ENCODE measurements around the gene HBQ1.
"Not testable (repeated sequence)": the region's sequence is repeated elsewhere in the genome, so short reads cannot be mapped to it uniquely, and the experiment has no call there.

The HBQ1 gene

GRCh38 chr16:167122-167690, 13.1 kb upstream of the HBQ1 start:
- no peak for TF ChIP-seq CTCF (IDR thresholded peaks at IDR 0.05; ENCODE audit: borderline replicate concordance, insufficient read depth, low read depth, low read length)
- H3K4me3 ChIP-seq (ENCODE audit: low read depth, low read length): no peak overlapping the region

GRCh38 chr16:168424-168823, 11.8 kb upstream of the HBQ1 start:
- no peak overlapping the region for H3K4me3 ChIP-seq (ENCODE audit: low read depth, low read length)
- no peak for TF ChIP-seq CTCF (IDR thresholded peaks at IDR 0.05; ENCODE audit: borderline replicate concordance, insufficient read depth, low read depth, low read length)

GRCh38 chr16:169014-169413, 11.2 kb upstream of the HBQ1 start:
- no peak overlapping the region for H3K4me3 ChIP-seq (ENCODE audit: low read depth, low read length)
- no peak for TF ChIP-seq CTCF (IDR thresholded peaks at IDR 0.05; ENCODE audit: borderline replicate concordance, insufficient read depth, low read depth, low read length)

GRCh38 chr16:170088-170507, 10.2 kb upstream of the HBQ1 start:
- H3K4me3 ChIP-seq (ENCODE audit: low read depth, low read length): not testable (repeated sequence)

GRCh38 chr16:170788-171187, 9.5 kb upstream of the HBQ1 start:
- TF ChIP-seq CTCF (IDR thresholded peaks at IDR 0.05; ENCODE audit: borderline replicate concordance, insufficient read depth, low read depth, low read length): no peak
- H3K4me3 ChIP-seq (ENCODE audit: low read depth, low read length): no peak overlapping the region

GRCh38 chr16:172374-172941, 7.8 kb upstream of the HBQ1 start, which contains the start of gene HBA2:
Gene HBA2 (plus strand): TSS chr16:172876. CDS start chr16:172913, 37 bp downstream.
- not testable (repeated sequence) for H3K4me3 ChIP-seq (ENCODE audit: low read depth, low read length)

- H3K4me3 ChIP-seq (ENCODE audit: low read depth, low read length): not testable (repeated sequence)
Measured at GRCh38 chr16:173211-173854, 6.9 kb upstream of the HBQ1 start.

- not testable (repeated sequence) for H3K4me3 ChIP-seq (ENCODE audit: low read depth, low read length)
Measured at GRCh38 chr16:173928-174769, 6.1 kb upstream of the HBQ1 start.

Measured in GM12875 (cell line).